ENCODE results near the gene DNAJB8. TPM values are rescaled to one million over a fixed set of nuclear protein-coding genes. Genes with fewer than 3 reads are reported as not detected.

The DNAJB8 gene
- total and polyA plus RNA-seq, 11 donors = not detected

- DNase-seq (no peak), ATAC-seq (no peak)
- no peaks in the 10 kb centered on the region for H3K36me3 ChIP-seq
- H3K27ac ChIP-seq = no peak overlapping the region
- TF ChIP-seq CTCF (IDR thresholded peaks at IDR 0.05) (no peak), POLR2A (IDR thresholded peaks at IDR 0.05) (no peak)
- H3K4me1 ChIP-seq = no peaks in the 10 kb centered on the region
- intact Hi-C loops (cut with DNase I) = no loop called here
- 91 to 96% (median 91%) methylated on average over 9 of the region's 9 CpGs for WGBS, 4 donors
- H3K4me3 ChIP-seq = no peak overlapping the region
- H3K27me3 ChIP-seq = peaks cover 0 to 20% (median 0%) of the 10 kb centered on the region in 9 donors
- no peaks in the 10 kb centered on the region for H3K9me3 ChIP-seq
These were observed 14.6 kb downstream of the DNAJB8 start for GRCh38 chr3:128452120-128452519.

DNA sequence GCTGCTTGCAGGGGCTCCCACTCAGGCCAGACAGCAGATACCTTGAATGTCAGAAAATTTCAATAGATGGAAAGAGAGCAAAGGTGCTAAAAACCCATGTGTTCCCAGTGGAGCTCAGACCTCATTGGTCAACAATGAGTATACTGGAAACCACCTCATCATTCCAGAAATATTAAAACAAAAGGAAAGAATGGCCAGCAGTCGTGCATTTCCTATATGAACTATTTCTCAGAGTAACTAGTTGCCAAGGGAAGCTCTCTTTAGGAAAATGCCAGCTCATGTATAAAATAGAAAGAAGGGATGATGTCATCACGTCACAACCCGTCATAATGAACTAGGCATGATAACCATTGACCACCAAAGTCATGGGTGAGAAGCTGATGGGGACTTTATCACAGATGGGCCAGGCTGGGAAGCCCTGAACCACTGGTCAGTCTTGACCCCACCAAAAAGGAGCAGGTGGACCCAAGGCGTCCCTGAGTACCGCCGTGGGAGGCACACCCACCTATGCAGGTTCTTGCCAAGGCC is 17.5 kb downstream of the DNAJB8 start:
- no peak for ATAC-seq
- no peak overlapping the region for H3K4me3 ChIP-seq
- intact Hi-C loops (cut with DNase I) = no loop called here
- no peaks in the 10 kb centered on the region for H3K9me3 ChIP-seq
- no peaks in the 10 kb centered on the region for H3K36me3 ChIP-seq
- DNase-seq = no peak
- no peaks in the 10 kb centered on the region for H3K4me1 ChIP-seq
- 68 to 90% (median 82%) methylated on average over 6 of the region's 6 CpGs for WGBS, 4 donors
- TF ChIP-seq POLR2A (IDR thresholded peaks at IDR 0.05) (no peak), CTCF (IDR thresholded peaks at IDR 0.05) (no peak)
- no peak overlapping the region for H3K27ac ChIP-seq
- peaks cover 0 to under 1% (median 0%) of the 10 kb centered on the region in 9 donors for H3K27me3 ChIP-seq

DNA sequence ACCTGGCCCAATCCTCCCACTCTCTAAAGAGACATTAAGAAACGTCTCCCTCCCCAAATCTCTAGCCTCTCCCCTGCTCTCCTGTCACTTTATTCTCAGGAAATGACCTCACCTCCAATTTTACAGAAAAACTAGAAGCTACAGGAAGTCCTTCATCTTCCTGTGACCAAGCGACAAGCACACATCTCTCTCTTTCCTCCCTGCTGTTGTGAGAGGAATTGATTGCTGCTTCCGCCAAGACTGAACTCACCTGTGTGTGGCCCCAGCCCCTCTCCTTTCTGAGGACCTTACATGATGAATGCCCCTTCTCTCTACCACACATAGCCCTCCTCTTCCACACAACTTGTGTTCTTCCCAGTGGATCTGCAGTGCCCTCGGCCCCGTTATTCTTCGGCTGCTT is 18.2 kb downstream of the DNAJB8 start:
- Histone ChIP-seq H3K4me1 (no peaks in the 10 kb centered on the region), H3K4me3 (no peak overlapping the region), H3K27me3 (no peaks in the 10 kb centered on the region), H3K9me3 (no peaks in the 10 kb centered on the region), H3K36me3 (no peaks in the 10 kb centered on the region), H3K27ac (no peak overlapping the region)
- ATAC-seq (no peak), DNase-seq (no peak)
- intact Hi-C loops (cut with DNase I) = no loop called here
- TF ChIP-seq POLR2A (IDR thresholded peaks at IDR 0.05) (no peak), CTCF (IDR thresholded peaks at IDR 0.05) (no peak)
- 63 to 67% (median 65%) methylated on average over 6 of the region's 6 CpGs for WGBS, 4 donors

DNA sequence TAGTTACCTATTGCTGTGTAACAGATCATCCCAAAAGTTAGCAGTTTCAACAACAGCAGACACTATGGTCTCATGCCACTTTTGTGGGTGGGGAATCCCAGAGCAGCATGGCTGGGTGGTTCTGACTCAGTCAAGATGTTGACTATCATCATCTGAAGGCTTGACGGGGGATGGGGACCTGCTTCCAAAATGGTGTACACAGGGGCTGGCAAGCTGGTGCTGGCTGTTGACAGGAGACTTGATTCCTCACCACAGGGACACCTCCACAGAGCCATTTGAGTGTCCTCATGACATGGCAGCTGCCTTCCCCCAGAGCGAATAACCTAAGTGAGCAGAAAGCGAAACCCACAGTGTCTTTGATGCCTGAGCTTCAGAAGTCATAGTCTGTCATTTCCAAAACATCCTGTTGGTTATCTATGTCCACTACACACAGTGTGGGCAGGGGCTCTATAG is 19.1 kb downstream of the DNAJB8 start:
- ATAC-seq (no peak), DNase-seq (no peak)
- 92 to 95% (median 94%) methylated on average over 3 of the region's 3 CpGs for WGBS, 4 donors
- TF ChIP-seq POLR2A (IDR thresholded peaks at IDR 0.05) = no peak
- TF ChIP-seq CTCF (IDR thresholded peaks at IDR 0.05) = no peak
- Histone ChIP-seq H3K9me3 (no peaks in the 10 kb centered on the region), H3K36me3 (no peaks in the 10 kb centered on the region), H3K27ac (no peak overlapping the region), H3K27me3 (no peaks in the 10 kb centered on the region), H3K4me1 (no peaks in the 10 kb centered on the region), H3K4me3 (no peak overlapping the region)
- intact Hi-C loops (cut with DNase I) = no loop called here
